Measurements from ENCODE around the gene DHRS12.

The DHRS12 gene

GRCh38 chr13:51721496-51721895 lies 82.5 kb downstream of the DHRS12 start:
- no peak for DNase-seq

GRCh38 chr13:51719394-51719793 lies 84.6 kb downstream of the DHRS12 start:
- no peak for DNase-seq

All from activated gamma-delta T cell treated with Interleukin-2 at 50 U/mL for 16 hours (primary cell).